Measurements from ENCODE around the gene FAM156B. TPM values are rescaled to one million over a fixed set of nuclear protein-coding genes. Genes with fewer than 3 reads are reported as not detected.
A peak's percentile ranks its signal among the peaks of the same experiment; 100 is the strongest.
"Not testable (repeated sequence)": the region's sequence is repeated elsewhere in the genome, so short reads cannot be mapped to it uniquely, and the experiment has no call there.

Gene FAM156B, protein sequence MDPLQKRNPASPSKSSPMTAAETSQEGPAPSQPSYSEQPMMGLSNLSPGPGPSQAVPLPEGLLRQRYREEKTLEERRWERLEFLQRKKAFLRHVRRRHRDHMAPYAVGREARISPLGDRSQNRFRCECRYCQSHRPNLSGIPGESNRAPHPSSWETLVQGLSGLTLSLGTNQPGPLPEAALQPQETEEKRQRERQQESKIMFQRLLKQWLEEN
- total RNA-seq = 14.4 and 17.0 TPM in 2 replicates

DNA sequence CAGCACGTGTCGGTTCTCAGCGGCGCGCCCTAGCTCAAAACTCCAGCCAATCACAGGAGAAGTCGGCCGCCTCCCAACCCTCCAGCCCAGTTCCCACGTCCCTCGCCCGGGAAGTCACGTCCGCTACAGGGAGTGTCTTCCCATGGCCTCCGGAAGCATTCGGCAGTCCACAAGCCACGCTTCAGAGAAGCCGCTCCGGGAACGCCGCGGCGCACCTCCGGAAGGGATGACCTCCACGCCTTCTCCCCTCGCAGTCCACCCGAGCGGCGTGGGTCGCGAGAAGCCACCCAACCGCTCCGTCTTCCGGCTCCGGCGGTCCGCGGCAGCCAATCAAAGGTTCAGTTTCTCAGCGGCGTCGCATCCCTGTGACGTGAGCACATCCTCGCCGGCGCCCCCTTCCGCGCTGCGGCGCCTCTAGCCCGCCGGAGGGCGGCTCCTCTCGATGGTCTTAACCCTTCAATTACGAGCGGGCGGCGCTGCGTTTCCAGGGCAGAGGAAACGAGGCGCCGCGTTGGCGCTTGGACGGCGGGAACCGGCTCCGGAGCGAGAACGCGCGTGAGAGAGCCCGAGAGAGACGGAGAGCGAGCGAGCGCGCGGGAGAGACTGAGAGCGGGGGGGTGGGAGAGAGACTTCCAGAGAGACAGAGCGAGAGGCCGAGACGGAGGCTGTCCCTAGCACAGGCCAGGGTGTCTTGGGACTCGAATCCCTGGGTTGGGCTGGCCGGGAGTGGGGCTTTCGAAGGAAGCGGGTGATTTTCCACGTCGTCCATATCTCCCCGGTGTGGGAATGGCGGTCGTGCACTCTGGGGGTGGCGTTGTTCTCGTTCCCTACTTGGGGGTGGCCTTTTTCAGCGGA lies at the start of gene FAM156B:
FAM156B (plus strand) TSS at position 476 of the 855 bp plus-strand sequence. CDS start 9,896 bp downstream, outside the sequence.
- H3K27ac ChIP-seq (ENCODE audit: low read depth, low read length); DNase-seq (ENCODE audit: insufficient read length, low spot score, missing footprints); H3K36me3 ChIP-seq (ENCODE audit: insufficient read depth, low read length); H2AFZ ChIP-seq (ENCODE audit: low read length); H3K27me3 ChIP-seq (ENCODE audit: insufficient read depth, low read length); H3K9me3 ChIP-seq (ENCODE audit: low read depth, low read length); H4K20me1 ChIP-seq (ENCODE audit: insufficient read depth, low read length); H3K4me2 ChIP-seq (ENCODE audit: insufficient read depth, low read length); H3K79me2 ChIP-seq (ENCODE audit: insufficient read depth, low read length); H3K4me1 ChIP-seq (ENCODE audit: insufficient read depth, low read length); H3K4me3 ChIP-seq (ENCODE audit: insufficient read depth, low read length): not testable (repeated sequence)

DNA sequence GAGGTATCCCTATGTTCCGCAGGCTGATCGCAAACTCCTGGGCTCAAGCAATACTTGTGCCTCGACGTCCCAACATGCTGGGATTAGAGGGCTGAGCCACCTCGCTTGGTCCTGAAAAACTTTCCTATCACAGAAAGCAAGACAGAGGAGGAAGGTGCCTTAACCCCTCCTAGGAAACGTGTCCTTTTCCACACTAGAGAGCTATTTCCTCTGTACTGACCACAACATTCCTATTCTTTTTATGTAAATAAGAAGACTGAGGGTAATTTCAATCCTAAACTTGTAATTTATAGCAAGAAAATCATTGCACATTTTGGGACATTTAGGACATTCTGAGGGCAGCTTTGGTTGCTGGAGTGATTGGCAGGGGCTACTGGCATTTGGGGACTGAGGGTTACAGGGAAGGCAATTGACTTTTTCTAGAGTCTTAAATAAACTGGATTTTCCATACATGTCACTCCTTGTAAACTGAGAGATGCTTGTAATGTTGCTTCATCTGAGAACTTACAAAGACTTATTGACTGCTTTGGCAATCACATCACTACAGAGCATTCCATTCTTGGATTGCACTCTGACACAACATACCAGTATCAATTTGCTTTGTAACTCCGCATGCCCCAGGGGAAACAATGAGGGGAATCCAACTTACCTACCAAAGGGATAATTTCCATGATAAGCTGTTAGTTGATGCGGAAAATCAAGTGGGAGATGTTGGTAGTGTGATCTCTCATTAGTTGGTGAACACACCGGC lies 44.8 kb upstream of the FAM156B start:
- H2AFZ ChIP-seq (ENCODE audit: low read length) = no peak overlapping the region
- TF ChIP-seq, protein P1, sequence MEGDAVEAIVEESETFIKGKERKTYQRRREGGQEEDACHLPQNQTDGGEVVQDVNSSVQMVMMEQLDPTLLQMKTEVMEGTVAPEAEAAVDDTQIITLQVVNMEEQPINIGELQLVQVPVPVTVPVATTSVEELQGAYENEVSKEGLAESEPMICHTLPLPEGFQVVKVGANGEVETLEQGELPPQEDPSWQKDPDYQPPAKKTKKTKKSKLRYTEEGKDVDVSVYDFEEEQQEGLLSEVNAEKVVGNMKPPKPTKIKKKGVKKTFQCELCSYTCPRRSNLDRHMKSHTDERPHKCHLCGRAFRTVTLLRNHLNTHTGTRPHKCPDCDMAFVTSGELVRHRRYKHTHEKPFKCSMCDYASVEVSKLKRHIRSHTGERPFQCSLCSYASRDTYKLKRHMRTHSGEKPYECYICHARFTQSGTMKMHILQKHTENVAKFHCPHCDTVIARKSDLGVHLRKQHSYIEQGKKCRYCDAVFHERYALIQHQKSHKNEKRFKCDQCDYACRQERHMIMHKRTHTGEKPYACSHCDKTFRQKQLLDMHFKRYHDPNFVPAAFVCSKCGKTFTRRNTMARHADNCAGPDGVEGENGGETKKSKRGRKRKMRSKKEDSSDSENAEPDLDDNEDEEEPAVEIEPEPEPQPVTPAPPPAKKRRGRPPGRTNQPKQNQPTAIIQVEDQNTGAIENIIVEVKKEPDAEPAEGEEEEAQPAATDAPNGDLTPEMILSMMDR (IDR thresholded peaks at IDR 0.05; ENCODE audit: extremely low read depth, low read depth, low read length) = no peak
- no peak for DNase-seq (ENCODE audit: insufficient read length, low spot score, missing footprints)
- H3K4me3 ChIP-seq (ENCODE audit: insufficient read depth, low read length) = peak overlapping the region; percentile 37
- H4K20me1 ChIP-seq (ENCODE audit: insufficient read depth, low read length) = no peaks in the 10 kb centered on the region
- H3K9me3 ChIP-seq (ENCODE audit: low read depth, low read length) = no peaks in the 10 kb centered on the region
- H3K79me2 ChIP-seq (ENCODE audit: insufficient read depth, low read length) = no peaks in the 10 kb centered on the region
- H3K27ac ChIP-seq (ENCODE audit: low read depth, low read length) = peak overlapping the region; percentile 56
- no peaks in the 10 kb centered on the region for H3K36me3 ChIP-seq (ENCODE audit: insufficient read depth, low read length)
- peak overlapping the region; percentile 61 for H3K4me2 ChIP-seq (ENCODE audit: insufficient read depth, low read length)
- peaks cover 20% of the 10 kb centered on the region for H3K4me1 ChIP-seq (ENCODE audit: insufficient read depth, low read length)
- H3K27me3 ChIP-seq (ENCODE audit: insufficient read depth, low read length) = peaks cover 13% of the 10 kb centered on the region

DNA sequence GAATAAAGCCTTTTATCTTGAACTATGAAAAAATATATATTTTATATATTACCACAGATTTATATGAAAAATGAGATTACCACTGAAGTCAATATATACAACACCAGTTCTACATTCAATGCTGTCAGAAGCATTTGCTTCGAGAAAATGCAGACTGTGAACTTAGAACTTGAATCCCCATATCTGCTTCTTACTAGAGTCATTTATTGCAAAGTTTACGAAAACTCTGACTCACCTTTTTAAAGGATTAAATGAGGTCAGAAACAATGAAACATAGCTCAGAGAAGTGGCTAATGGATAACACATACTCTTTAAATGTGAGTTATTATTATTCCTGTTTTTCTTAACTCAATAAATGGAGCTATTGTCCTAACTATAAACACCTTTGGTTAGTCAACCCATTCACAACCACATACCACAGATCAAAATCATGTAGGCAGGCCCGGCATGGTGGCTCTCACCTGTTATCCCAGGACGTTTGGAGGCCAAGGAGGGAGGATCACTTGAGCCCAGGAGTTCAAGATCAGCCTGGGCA lies 40.1 kb upstream of the FAM156B start:
- DNase-seq (ENCODE audit: insufficient read length, low spot score, missing footprints); H3K27ac ChIP-seq (ENCODE audit: low read depth, low read length); H2AFZ ChIP-seq (ENCODE audit: low read length); H4K20me1 ChIP-seq (ENCODE audit: insufficient read depth, low read length); H3K4me3 ChIP-seq (ENCODE audit: insufficient read depth, low read length); H3K36me3 ChIP-seq (ENCODE audit: insufficient read depth, low read length); H3K4me2 ChIP-seq (ENCODE audit: insufficient read depth, low read length); H3K9me3 ChIP-seq (ENCODE audit: low read depth, low read length); H3K79me2 ChIP-seq (ENCODE audit: insufficient read depth, low read length): not testable (repeated sequence)
- H3K4me1 ChIP-seq (ENCODE audit: insufficient read depth, low read length) = peaks cover 16% of the 10 kb centered on the region
- peaks cover 15% of the 10 kb centered on the region for H3K27me3 ChIP-seq (ENCODE audit: insufficient read depth, low read length)

DNA sequence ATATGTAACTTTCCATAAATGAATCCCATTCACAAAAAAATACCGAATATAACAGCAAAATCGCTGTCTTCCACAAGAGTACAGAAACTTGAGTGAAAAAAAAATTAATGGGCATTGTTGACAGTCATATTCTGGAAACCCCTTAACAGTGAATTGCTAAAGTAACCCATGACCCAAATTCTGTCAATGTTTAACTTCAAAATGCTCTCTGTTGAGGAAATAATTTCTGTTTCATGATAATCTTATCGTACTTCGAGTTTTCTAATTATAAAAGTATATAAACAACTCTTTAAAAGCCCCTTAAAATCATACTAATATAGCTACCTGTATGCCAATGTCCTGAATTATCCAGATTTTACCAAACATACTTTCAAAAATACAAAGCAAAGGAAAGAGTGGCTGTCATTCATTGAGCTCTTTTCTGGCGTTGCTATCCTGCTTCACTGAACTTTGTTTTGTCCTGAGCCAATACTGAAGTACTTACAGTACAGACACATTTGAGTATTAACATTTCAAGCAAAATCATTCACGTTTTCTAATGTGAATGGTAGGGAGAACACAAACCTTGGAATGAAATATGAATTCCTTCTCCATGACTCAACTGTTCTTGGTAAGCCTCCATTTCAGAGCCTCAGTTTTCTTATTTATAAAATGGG lies 31.7 kb upstream of the FAM156B start:
- DNase-seq (ENCODE audit: insufficient read length, low spot score, missing footprints) = no peak
- Histone ChIP-seq H4K20me1 (ENCODE audit: insufficient read depth, low read length) (no peaks in the 10 kb centered on the region), H3K4me3 (ENCODE audit: insufficient read depth, low read length) (no peak overlapping the region), H3K36me3 (ENCODE audit: insufficient read depth, low read length) (no peaks in the 10 kb centered on the region), H3K79me2 (ENCODE audit: insufficient read depth, low read length) (no peaks in the 10 kb centered on the region), H3K27ac (ENCODE audit: low read depth, low read length) (no peak overlapping the region), H2AFZ (ENCODE audit: low read length) (no peak overlapping the region), H3K9me3 (ENCODE audit: low read depth, low read length) (no peaks in the 10 kb centered on the region), H3K4me1 (ENCODE audit: insufficient read depth, low read length) (no peaks in the 10 kb centered on the region), H3K4me2 (ENCODE audit: insufficient read depth, low read length) (no peak overlapping the region), H3K27me3 (ENCODE audit: insufficient read depth, low read length) (peaks cover 32% of the 10 kb centered on the region)
- TF ChIP-seq, protein P1 (IDR thresholded peaks at IDR 0.05; ENCODE audit: extremely low read depth, low read depth, low read length) = no peak

Measured in osteoblast (primary cell).